Colonic mucosa (tissue), 4 donors: ENCODE results near the gene SYN1. TPM values are rescaled to one million over a fixed set of nuclear protein-coding genes. Genes with fewer than 3 reads are reported as not detected.

Experiments
- DNase-seq: peaks from one replicate; pipeline ENCODE4 v3.0.0-alpha.2; 2020
- H3K27ac ChIP-seq: fragments of 200-600 bp; one replicate; pipeline ENCODE4 v1.8.0; 2021
- H3K27me3 ChIP-seq: fragments of 200-600 bp; one replicate; pipeline ENCODE4 v1.8.0; 2021
- H3K36me3 ChIP-seq: fragments of 200-600 bp; one replicate; pipeline ENCODE4 v1.8.0; 2021
- H3K4me1 ChIP-seq: fragments of 200-600 bp; one replicate; pipeline ENCODE4 v1.8.0; 2021; ENCODE audit warnings: mild to moderate bottlenecking
- H3K4me3 ChIP-seq: fragments of 200-600 bp; one replicate; pipeline ENCODE4 v1.8.0; 2021
- H3K9ac ChIP-seq, 2 donors: one replicate each; pipeline ENCODE4 v1.7.0; 2013; ENCODE audit warnings: control low read depth in 2 of 2, low read depth in 2 of 2, low read length in 2 of 2
- H3K9me3 ChIP-seq: fragments of 200-600 bp; one replicate; pipeline ENCODE4 v1.8.0; 2021
- intact Hi-C: fragments of 100-400 bp; cut with DNase I; formaldehyde crosslinking; loops from one replicate; pipeline ENCODE4 v1.14.1; 2022
- total RNA-seq, 2 donors: library from RNA; stranded (reverse); fragmentation: NEBNext Ultra II Directional in 1 of 2; extraction: Animal tissue kit (Norgen Biotek cat#: 25700) in 1 of 2; gene quantifications; one replicate each; pipeline ENCODE4 v1.2.1, GENCODE V29; 2021
- TF ChIP-seq, protein P1 (sequence below): fragments of 200-600 bp; IDR thresholded peaks from one replicate; pipeline ENCODE4 v1.8.0; 2022; ENCODE audit warnings: antibody characterized with exemption, mild to moderate bottlenecking
- donor health status: healthy.
- donor health status: DM: no; HTN: no; CAD: no.
- donor health status: DM: no; HTN: no; CAD: no.

The SYN1 gene
- total RNA-seq, 2 donors from 2014 or later: 0.96 to 1.5 TPM

- Histone ChIP-seq H3K36me3 (no peaks in the 10 kb centered on the region), H3K9me3 (no peaks in the 10 kb centered on the region), H3K4me3 (peak within 1 kb of the TSS; percentile 40), H3K27ac (peak within 1 kb of the TSS; percentile 83), H3K4me1 (no peaks in the 10 kb centered on the region), H3K9ac (peak within 1 kb of the TSS; percentile 63 to 84), H3K27me3 (no peaks in the 10 kb centered on the region)
- TF ChIP-seq, protein P1, sequence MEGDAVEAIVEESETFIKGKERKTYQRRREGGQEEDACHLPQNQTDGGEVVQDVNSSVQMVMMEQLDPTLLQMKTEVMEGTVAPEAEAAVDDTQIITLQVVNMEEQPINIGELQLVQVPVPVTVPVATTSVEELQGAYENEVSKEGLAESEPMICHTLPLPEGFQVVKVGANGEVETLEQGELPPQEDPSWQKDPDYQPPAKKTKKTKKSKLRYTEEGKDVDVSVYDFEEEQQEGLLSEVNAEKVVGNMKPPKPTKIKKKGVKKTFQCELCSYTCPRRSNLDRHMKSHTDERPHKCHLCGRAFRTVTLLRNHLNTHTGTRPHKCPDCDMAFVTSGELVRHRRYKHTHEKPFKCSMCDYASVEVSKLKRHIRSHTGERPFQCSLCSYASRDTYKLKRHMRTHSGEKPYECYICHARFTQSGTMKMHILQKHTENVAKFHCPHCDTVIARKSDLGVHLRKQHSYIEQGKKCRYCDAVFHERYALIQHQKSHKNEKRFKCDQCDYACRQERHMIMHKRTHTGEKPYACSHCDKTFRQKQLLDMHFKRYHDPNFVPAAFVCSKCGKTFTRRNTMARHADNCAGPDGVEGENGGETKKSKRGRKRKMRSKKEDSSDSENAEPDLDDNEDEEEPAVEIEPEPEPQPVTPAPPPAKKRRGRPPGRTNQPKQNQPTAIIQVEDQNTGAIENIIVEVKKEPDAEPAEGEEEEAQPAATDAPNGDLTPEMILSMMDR: no peak
- DNase-seq: peak; percentile 94
- intact Hi-C loops: no loop called here
Measured at GRCh38 chrX:47658684-47659420, 39.2 kb upstream of the SYN1 start, which contains the start of gene UXT. Gene UXT (minus strand): TSS chrX:47659180. CDS start chrX:47658927, 253 bp downstream.

DNA sequence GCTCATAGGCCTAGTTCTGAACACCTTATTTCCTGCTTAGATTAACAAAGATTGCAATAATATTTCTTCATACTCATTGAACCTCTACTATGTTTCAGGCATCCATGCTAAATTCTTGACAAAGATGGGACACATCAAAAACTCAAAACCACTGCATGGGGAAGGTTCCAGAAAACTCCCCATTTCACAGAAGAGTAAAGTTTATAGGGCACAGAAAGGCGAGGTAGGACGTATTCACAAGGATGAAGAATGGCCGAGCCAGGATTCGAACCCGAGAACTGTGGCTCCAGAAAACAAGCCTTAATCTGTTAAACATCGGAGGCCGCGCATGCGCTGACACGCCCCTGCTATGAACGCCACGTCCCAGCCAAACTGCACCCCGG, 38.6 kb upstream of the SYN1 start:
- TF ChIP-seq, protein P1: no peak
- DNase-seq: no peak
- Histone ChIP-seq H3K36me3 (no peaks in the 10 kb centered on the region), H3K27me3 (no peaks in the 10 kb centered on the region), H3K4me3 (peak overlapping the region; percentile 40), H3K9me3 (no peaks in the 10 kb centered on the region), H3K9ac (no peak overlapping the region), H3K27ac (peak overlapping the region; percentile 83), H3K4me1 (no peaks in the 10 kb centered on the region)
- intact Hi-C loops: no loop called here

DNA sequence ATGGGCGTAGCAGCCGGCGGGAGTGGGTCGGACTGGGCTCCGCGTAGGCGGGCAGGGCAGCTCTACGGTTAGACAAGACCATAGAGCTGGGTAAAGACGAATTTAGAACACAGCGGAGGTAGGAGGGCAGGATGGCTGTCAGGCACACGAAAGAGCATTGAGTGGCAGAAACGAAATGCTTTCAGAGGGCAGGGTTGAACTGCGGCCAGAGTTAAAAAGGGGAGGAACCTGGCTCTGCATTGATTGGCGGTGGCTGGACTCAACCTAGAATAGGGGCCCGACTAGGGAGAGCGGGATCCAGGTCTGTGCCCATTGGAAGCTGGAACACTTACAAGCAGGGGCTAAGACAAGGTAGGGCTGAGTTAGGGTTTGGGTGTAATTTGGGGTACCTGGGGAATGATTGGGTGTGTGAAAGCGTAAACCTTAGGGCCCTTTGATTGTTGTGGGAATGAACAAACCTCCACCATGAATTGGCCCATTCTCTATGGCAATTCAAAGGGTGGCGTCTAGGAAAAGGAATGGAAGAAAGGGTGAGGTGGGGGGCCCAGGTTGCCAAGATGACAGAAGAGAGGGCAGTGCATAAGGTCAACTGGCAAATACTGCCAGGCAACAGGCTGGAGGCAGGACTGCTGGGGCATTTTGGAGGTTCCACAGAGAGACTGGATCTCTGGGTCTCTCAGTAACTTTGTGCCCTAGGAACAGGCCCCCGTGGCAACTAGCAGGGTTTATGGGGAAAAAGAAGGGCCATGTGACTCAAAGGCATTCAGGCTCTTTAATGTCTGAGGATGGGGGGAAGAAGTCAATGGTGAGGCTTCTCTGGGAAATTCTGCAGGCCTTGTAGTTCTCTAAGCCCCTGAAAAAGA, 31.6 kb upstream of the SYN1 start:
- no peaks in the 10 kb centered on the region for H3K27me3 ChIP-seq
- H3K9me3 ChIP-seq: no peaks in the 10 kb centered on the region
- H3K36me3 ChIP-seq: no peaks in the 10 kb centered on the region
- no peak for DNase-seq
- peak overlapping the region; percentile 32 for H3K4me3 ChIP-seq
- H3K9ac ChIP-seq: peak overlapping the region; percentile 48 to 64
- H3K27ac ChIP-seq: peak overlapping the region; percentile 52
- TF ChIP-seq, protein P1: no peak
- H3K4me1 ChIP-seq: no peaks in the 10 kb centered on the region
- intact Hi-C loops: no loop called here

- H3K36me3 ChIP-seq: no peaks in the 10 kb centered on the region
- intact Hi-C loops: no loop called here
- H3K27ac ChIP-seq: peak within 1 kb of the TSS; percentile 52
- peak within 1 kb of the TSS; percentile 54 for H3K4me3 ChIP-seq
- no peaks in the 10 kb centered on the region for H3K27me3 ChIP-seq
- peak; percentile 92 for DNase-seq
- TF ChIP-seq, protein P1: no peak
- H3K4me1 ChIP-seq: no peaks in the 10 kb centered on the region
- H3K9me3 ChIP-seq: no peaks in the 10 kb centered on the region
- H3K9ac ChIP-seq: peak within 1 kb of the TSS; percentile 70
Measured at GRCh38 chrX:47650164-47651042, 30.7 kb upstream of the SYN1 start, which contains the start of gene ELK1. Gene ELK1 (minus strand): TSS chrX:47650563. CDS start chrX:47641441, 9,122 bp downstream.

DNA sequence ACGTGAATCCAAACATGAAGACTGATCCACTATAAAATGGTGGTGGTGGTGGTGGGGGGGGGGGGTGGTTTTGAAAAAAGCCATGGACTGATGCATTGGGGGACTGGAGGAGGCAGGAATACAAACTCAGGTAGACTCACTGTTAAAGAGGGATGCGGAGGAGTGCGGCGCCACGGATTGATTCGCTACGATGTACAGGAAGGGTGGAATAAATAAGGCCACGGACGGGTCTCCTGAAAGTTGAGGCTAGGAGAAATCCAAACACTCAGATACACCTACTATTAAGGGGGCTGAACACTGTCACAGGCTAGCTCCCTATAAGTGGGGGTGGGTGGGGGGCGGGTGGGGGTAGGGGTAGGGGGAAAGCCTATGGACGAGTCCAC, 30.1 kb upstream of the SYN1 start:
- no peaks in the 10 kb centered on the region for H3K36me3 ChIP-seq
- no peaks in the 10 kb centered on the region for H3K4me1 ChIP-seq
- H3K27ac ChIP-seq: peak overlapping the region; percentile 52
- H3K4me3 ChIP-seq: peak overlapping the region; percentile 54
- TF ChIP-seq, protein P1: no peak
- peak overlapping the region; percentile 35 to 70 for H3K9ac ChIP-seq
- no peak for DNase-seq
- H3K9me3 ChIP-seq: no peaks in the 10 kb centered on the region
- intact Hi-C loops: no loop called here
- no peaks in the 10 kb centered on the region for H3K27me3 ChIP-seq
